Left ventricle myocardium inferior (tissue), 1 donor: Measurements from ENCODE around the gene CDCA8. TPM values are rescaled to one million over a fixed set of nuclear protein-coding genes. Genes with fewer than 3 reads are reported as not detected.

ENCODE experiments used
- DNase-seq: peaks from one replicate; pipeline ENCODE4 v3.0.0-alpha.2; 2020
- H3K27ac ChIP-seq: fragments of 200-600 bp; replicated peaks from 2 replicates; pipeline ENCODE4 v1.8.0; 2021
- H3K27me3 ChIP-seq: fragments of 200-600 bp; 2 replicates; pipeline ENCODE4 v1.8.0; 2021; ENCODE audit warnings: low read depth
- H3K36me3 ChIP-seq: fragments of 200-600 bp; 2 replicates; pipeline ENCODE4 v1.8.0; 2021
- H3K4me1 ChIP-seq: fragments of 200-600 bp; 2 replicates; pipeline ENCODE4 v1.8.0; 2021
- H3K4me3 ChIP-seq: fragments of 200-600 bp; 2 replicates; pipeline ENCODE4 v1.8.0; 2021; ENCODE audit warnings: mild to moderate bottlenecking, moderate library complexity
- H3K9me3 ChIP-seq: fragments of 200-600 bp; replicated peaks from 2 replicates; pipeline ENCODE4 v1.8.0; 2021
- CTCF ChIP-seq: fragments of 200-600 bp; IDR thresholded peaks from 2 replicates; pipeline ENCODE4 v1.8.0; 2021; ENCODE audit warnings: antibody characterized with exemption, mild to moderate bottlenecking, borderline replicate concordance
- intact Hi-C: fragments of 100-400 bp; cut with micrococcal nuclease; formaldehyde crosslinking; loops from one replicate; pipeline ENCODE4 v1.11.0; 2022
- total RNA-seq: library from RNA; stranded (reverse); fragmentation: NEBNext Ultra II Directional; extraction: Animal tissue kit (Norgen Biotek cat#: 25700); gene quantifications from one replicate; pipeline ENCODE4 v1.2.1, GENCODE V29; 2021
- donor health status: DM: no; HTN: yes; CAD: no; lungs with severe emphysema.

Gene CDCA8
- total RNA-seq, 1 donor from 2014 or later = 0.33 TPM

GRCh38 chr1:37691497-37692077, 729 bp upstream of the CDCA8 start:
- Histone ChIP-seq H3K9me3 (no peaks in the 10 kb centered on the region), H3K36me3 (peaks cover 13% of the 10 kb centered on the region), H3K27ac (peak overlapping the region; percentile 86), H3K4me3 (peak overlapping the region; percentile 81), H3K27me3 (no peaks in the 10 kb centered on the region), H3K4me1 (peaks cover 47% of the 10 kb centered on the region)
- DNase-seq = peak; percentile 33
- intact Hi-C loops = no loop called here
- TF ChIP-seq CTCF = no peak

GRCh38 chr1:37692834-37693175, 489 bp downstream of the CDCA8 start:
- peak overlapping the region; percentile 81 for H3K4me3 ChIP-seq
- H3K9me3 ChIP-seq = no peaks in the 10 kb centered on the region
- H3K4me1 ChIP-seq = peaks cover 47% of the 10 kb centered on the region
- peak overlapping the region; percentile 27 for H3K27ac ChIP-seq
- no peak for DNase-seq
- H3K36me3 ChIP-seq = peaks cover 5% of the 10 kb centered on the region
- H3K27me3 ChIP-seq = no peaks in the 10 kb centered on the region
- no peak for TF ChIP-seq CTCF
- intact Hi-C loops = no loop called here

GRCh38 chr1:37697090-37697489, 4.8 kb downstream of the CDCA8 start:
- Histone ChIP-seq H3K4me1 (peaks cover 10% of the 10 kb centered on the region), H3K9me3 (no peaks in the 10 kb centered on the region), H3K27me3 (no peaks in the 10 kb centered on the region), H3K4me3 (no peak overlapping the region), H3K27ac (no peak overlapping the region), H3K36me3 (no peaks in the 10 kb centered on the region)
- no peak for TF ChIP-seq CTCF
- DNase-seq = no peak
- intact Hi-C loops = no loop called here

DNA sequence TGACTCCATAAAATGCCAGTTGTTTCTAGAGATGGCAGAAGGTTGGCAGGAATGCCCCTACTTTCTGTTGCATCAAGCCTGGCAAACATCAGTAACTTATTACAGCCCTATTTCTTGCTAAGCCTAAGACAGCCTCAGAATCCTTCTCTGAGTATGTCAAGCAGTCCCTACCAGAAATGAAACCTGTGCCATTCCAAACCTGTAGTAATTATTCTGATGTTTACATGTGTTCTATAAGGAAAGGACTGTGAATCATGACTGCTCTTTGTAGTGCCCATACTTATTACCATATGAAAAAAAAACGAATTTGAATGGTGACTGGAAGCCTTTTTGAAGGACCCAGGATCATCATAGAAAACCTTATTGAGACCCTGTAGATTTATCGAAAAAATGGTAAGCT, 5.4 kb downstream of the CDCA8 start:
- DNase-seq = no peak
- Histone ChIP-seq H3K27ac (no peak overlapping the region), H3K27me3 (no peaks in the 10 kb centered on the region), H3K36me3 (no peaks in the 10 kb centered on the region), H3K4me1 (peaks cover 6% of the 10 kb centered on the region), H3K9me3 (no peaks in the 10 kb centered on the region), H3K4me3 (no peak overlapping the region)
- intact Hi-C loops = no loop called here
- TF ChIP-seq CTCF = no peak

GRCh38 chr1:37699147-37699546, 6.8 kb downstream of the CDCA8 start:
- no peak for DNase-seq
- H3K9me3 ChIP-seq = no peaks in the 10 kb centered on the region
- no peaks in the 10 kb centered on the region for H3K4me1 ChIP-seq
- H3K36me3 ChIP-seq = no peaks in the 10 kb centered on the region
- TF ChIP-seq CTCF = no peak
- intact Hi-C loops = no loop called here
- no peak overlapping the region for H3K4me3 ChIP-seq
- H3K27ac ChIP-seq = no peak overlapping the region
- H3K27me3 ChIP-seq = no peaks in the 10 kb centered on the region
